Measurements from ENCODE around the gene RPTOR. TPM values are rescaled to one million over a fixed set of nuclear protein-coding genes. Genes with fewer than 3 reads are reported as not detected.

Gene RPTOR
- total RNA-seq, 6 donors from 2014 or later = 26.8 to 109 (median 36.8) TPM

GRCh38 chr17:80673152-80673920, 128.7 kb downstream of the RPTOR start:
- no peaks in the 10 kb centered on the region for H3K9me3 ChIP-seq
- H3K27ac ChIP-seq = peak overlapping the region in 2 of 4 donors; percentile 36 to 53
- no peak for TF ChIP-seq POLR2AphosphoS5 (IDR thresholded peaks at IDR 0.05)
- no peak for TF ChIP-seq EP300 (IDR thresholded peaks at IDR 0.05)
- TF ChIP-seq POLR2A (IDR thresholded peaks at IDR 0.05) = no peak
- TF ChIP-seq CTCF (IDR thresholded peaks at IDR 0.05) = no peak
- H3K36me3 ChIP-seq = no peaks in the 10 kb centered on the region
- ATAC-seq (ENCODE audit: low FRiP score in 2 of 2) (peak in 1 of 2 donors; percentile 19), DNase-seq (no peak)
- 52 to 61% methylated on average over 14 of the region's 14 CpGs for WGBS, 2 donors
- H3K27me3 ChIP-seq = no peaks in the 10 kb centered on the region
- peaks cover 11 to 41% (median 19%) of the 10 kb centered on the region in 4 donors for H3K4me1 ChIP-seq
- no peak overlapping the region for H3K4me3 ChIP-seq

- 64 to 77% methylated on average over 9 to 19 of the region's 19 CpGs for whole genome bisulfite sequencing, 2 donors
- H3K36me3 ChIP-seq = no peaks in the 10 kb centered on the region
- peak in 1 of 4 donors; percentile 18 for TF ChIP-seq POLR2A (IDR thresholded peaks at IDR 0.05)
- no peak for TF ChIP-seq EP300 (IDR thresholded peaks at IDR 0.05)
- peak in 1 of 2 donors; percentile 73 for DNase-seq
- no peak overlapping the region for H3K4me3 ChIP-seq
- H3K4me1 ChIP-seq = peaks cover 17 to 47% (median 27%) of the 10 kb centered on the region in 4 donors
- H3K9me3 ChIP-seq = no peaks in the 10 kb centered on the region
- peak overlapping the region in 3 of 4 donors; percentile 53 to 76 (median 60) for H3K27ac ChIP-seq
- H3K27me3 ChIP-seq = no peaks in the 10 kb centered on the region
- peak; percentile 35 to 57 for ATAC-seq (ENCODE audit: low FRiP score in 2 of 2)
Measured at GRCh38 chr17:80675438-80676095, 130.9 kb downstream of the RPTOR start.

- DNase-seq (no peak), ATAC-seq (ENCODE audit: low FRiP score in 2 of 2) (no peak)
- Histone ChIP-seq H3K4me1 (peaks cover 17 to 44% (median 26%) of the 10 kb centered on the region in 4 donors), H3K27me3 (no peaks in the 10 kb centered on the region), H3K36me3 (no peaks in the 10 kb centered on the region), H3K27ac (no peak overlapping the region), H3K4me3 (no peak overlapping the region), H3K9me3 (no peaks in the 10 kb centered on the region)
- no peak for TF ChIP-seq CTCF (IDR thresholded peaks at IDR 0.05)
- no peak for TF ChIP-seq POLR2AphosphoS5 (IDR thresholded peaks at IDR 0.05)
- TF ChIP-seq EP300 (IDR thresholded peaks at IDR 0.05) = no peak
- TF ChIP-seq POLR2A (IDR thresholded peaks at IDR 0.05) = no peak
- 86% methylated on average over 7 of the region's 7 CpGs for WGBS, 2 donors
Measured at GRCh38 chr17:80676096-80676466, 131.4 kb downstream of the RPTOR start.

GRCh38 chr17:80676564-80676963, 131.9 kb downstream of the RPTOR start:
- 88 to 94% methylated on average over 7 to 9 of the region's 9 CpGs for WGBS, 2 donors
- Histone ChIP-seq H3K36me3 (no peaks in the 10 kb centered on the region), H3K9me3 (no peaks in the 10 kb centered on the region), H3K27me3 (no peaks in the 10 kb centered on the region), H3K27ac (no peak overlapping the region), H3K4me3 (no peak overlapping the region), H3K4me1 (peaks cover 17 to 39% (median 24%) of the 10 kb centered on the region in 4 donors)
- no peak for TF ChIP-seq POLR2A (IDR thresholded peaks at IDR 0.05)
- no peak for TF ChIP-seq EP300 (IDR thresholded peaks at IDR 0.05)
- TF ChIP-seq POLR2AphosphoS5 (IDR thresholded peaks at IDR 0.05) = no peak
- no peak for TF ChIP-seq CTCF (IDR thresholded peaks at IDR 0.05)
- ATAC-seq (ENCODE audit: low FRiP score in 2 of 2) (no peak), DNase-seq (no peak)

GRCh38 chr17:80677214-80677756, 132.6 kb downstream of the RPTOR start:
- TF ChIP-seq EP300 (IDR thresholded peaks at IDR 0.05) (no peak), CTCF (IDR thresholded peaks at IDR 0.05) (no peak), POLR2AphosphoS5 (IDR thresholded peaks at IDR 0.05) (no peak), POLR2A (IDR thresholded peaks at IDR 0.05) (no peak)
- 79 to 88% methylated on average over 3 of the region's 3 CpGs for WGBS, 2 donors

More at GRCh38 chr17:80677214-80677756, 132.6 kb downstream of the RPTOR start:
- Histone ChIP-seq H3K4me3 (no peak overlapping the region), H3K4me1 (peaks cover 17 to 38% (median 24%) of the 10 kb centered on the region in 4 donors), H3K27ac (no peak overlapping the region), H3K27me3 (no peaks in the 10 kb centered on the region), H3K9me3 (no peaks in the 10 kb centered on the region), H3K36me3 (no peaks in the 10 kb centered on the region)
- ATAC-seq (ENCODE audit: low FRiP score in 2 of 2) (no peak), DNase-seq (no peak)

Measured in upper lobe of left lung (tissue), 6 donors.